HG03280 (cell line): ENCODE measurements around the gene GSTK1.

ENCODE experiments used
- ATAC-seq: cut with Tn5 transposase; IDR thresholded peaks from one replicate; pipeline ENCODE4 v1.9.1; 2021; ENCODE audit warnings: mild to moderate bottlenecking, moderate library complexity; ENCODE audit not compliant: unreplicated experiment

GSTK1 gene

GRCh38 chr7:143290293-143290692, 27.1 kb downstream of the GSTK1 start:
- no peak for ATAC-seq

GRCh38 chr7:143292876-143293275, 29.6 kb downstream of the GSTK1 start:
- no peak for ATAC-seq

DNA sequence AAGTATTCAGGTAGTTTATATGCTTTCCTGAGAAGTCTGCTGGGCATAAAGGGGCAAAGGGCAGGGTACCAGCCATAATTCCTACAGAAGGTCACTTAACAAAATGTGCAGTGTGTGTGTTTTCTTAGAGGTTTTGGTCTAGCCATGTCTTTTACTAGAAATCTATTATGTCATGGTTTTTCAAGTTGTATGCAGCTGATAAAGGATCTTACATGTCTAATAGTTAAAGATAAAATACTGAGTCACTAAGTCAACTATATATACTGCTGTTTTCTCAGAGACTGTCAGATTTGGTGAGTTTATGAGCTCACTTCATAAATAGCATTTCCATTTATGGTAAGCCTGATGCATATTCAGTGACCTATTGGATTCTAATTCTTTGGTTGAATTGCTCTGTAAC, 32.6 kb downstream of the GSTK1 start:
- ATAC-seq = no peak

DNA sequence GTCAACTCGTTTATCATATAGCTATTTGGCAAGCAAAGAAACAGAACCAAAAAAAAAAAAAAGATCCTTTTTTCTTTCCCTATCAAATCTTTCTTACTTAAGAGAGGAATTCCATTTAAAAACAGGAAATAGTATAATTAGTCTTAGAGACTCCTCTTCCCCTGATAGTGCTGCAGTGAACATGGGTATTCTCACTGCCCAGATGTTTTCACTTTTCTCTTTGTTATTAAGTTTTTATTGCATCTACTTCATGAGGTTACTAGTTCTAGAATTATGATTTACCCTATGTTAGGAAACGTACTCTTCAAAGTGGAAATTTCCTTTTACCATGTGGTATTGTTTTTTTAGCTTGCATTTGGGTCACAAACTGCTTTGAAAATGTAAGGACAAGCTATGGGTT, 33.4 kb downstream of the GSTK1 start:
- no peak for ATAC-seq

DNA sequence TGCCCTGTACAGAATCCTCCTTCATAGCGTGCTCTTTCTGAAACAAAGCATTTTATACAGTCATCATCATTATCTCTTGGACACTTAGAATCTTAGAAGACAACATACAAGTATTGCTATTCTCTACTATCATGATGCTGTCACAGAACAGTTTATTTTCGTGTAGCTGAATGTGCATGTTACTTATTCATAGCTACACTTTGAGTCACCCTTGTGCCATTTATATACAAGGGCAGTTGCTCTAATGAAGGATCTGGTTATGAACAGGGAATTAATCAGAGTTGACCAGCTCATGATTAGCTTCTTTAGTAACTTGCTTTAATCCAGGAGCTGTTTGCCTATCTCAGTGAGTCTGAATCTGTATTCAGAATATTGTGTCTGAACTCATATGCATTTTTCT, 36.1 kb downstream of the GSTK1 start:
- ATAC-seq = no peak

DNA sequence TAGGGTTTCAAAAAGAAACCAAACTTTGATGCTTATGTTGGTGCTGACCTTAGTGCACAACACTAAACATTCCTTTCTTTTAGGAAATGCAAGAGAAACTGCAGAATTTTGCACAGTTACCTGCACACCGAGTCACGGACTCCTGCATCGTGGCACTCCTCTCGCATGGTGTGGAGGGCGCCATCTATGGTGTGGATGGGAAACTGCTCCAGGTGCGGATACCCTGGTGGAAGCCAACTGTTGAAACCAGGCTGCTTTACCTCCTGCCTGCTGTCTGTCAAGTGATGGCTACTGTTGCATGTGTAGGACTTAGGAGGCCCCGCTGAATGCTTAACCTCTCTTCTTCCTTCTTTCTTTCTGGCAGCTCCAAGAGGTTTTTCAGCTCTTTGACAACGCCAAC, 36.6 kb downstream of the GSTK1 start:
- ATAC-seq = peak; percentile 64

DNA sequence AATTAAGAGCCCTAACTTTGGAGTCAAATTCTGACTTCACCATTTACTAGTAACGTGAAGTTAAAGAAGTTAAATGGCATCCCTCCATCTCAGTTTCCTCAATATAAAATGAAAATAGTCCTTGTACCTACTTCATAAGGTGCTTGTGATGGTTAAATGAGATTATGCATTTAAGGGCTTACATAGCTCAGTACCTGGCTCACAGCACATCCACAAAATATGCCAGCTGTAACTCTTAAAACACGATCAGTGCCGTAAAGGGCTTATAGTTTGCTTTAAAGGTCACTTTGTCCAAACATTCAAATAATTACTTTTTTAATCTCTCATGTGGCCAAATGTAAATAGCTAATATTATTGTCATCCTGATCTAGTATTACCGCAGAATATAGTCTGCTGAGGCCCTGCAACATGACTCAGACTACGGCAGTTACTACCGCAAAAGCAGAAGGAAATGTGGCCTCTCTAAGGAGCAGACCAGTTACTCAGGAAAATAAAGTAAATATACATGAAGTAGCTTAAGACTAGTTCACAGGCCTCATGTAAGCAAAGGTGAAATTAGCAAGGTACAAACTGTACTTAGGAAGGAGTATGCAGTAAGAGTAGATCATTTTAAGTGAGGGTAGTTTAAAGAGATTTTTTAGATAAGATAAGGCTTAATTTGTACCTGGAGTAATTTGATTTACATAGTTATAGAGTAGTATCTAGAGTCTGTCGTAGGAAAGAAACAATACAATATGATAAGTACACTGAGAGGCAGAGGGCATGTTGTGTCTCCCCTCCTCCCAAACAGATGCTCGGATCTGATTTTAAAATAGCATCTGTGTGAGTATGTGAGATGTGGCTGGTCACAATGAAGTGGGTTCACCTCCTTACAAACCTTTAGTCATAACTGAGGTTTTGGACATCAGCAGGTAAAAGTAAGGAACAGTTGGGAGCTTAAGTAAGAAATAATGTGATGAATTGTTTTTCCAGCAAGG, 38.0 kb downstream of the GSTK1 start:
- no peak for ATAC-seq

DNA sequence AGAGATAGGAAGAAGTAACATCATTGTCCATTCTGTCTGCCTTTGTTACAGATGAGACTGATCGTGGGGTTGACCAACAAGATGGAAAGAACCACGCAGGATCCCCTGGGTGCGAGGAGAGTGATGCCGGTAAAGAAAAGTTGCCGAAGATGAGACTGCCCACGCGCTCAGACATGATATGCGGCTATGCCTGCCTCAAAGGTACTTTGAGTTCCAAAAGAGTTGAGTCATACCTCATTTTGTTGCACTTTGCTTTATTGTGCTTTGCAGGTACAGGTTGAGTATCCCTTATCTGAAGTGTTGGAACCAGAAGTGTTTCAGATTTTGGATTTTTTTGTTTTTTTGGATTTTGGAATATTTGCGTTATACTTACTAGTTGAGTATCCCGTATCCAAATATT, 40.5 kb downstream of the GSTK1 start:
- no peak for ATAC-seq

GRCh38 chr7:143304938-143305337, 41.7 kb downstream of the GSTK1 start:
- ATAC-seq = no peak

DNA sequence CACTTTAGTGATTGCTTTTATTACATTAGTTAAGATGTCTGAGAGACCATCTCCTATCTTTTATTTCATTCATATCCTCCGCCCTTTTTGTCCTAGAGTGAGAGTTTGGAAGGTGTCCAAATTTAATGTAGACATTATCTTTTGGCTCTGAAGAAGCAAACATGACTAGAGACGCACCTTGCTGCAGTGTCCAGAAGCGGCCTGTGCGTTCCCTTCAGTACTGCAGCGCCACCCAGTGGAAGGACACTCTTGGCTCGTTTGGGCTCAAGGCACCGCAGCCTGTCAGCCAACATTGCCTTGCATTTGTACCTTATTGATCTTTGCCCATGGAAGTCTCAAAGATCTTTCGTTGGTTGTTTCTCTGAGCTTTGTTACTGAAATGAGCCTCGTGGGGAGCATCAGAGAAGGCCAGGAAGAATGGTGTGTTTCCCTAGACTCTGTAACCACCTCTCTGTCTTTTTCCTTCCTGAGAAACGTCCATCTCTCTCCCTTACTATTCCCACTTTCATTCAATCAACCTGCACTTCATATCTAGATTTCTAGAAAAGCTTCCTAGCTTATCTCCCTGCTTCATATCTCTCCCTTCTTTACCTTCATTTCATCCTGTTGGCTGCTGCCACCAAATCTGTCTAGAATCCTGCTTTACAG, 42.3 kb downstream of the GSTK1 start:
- no peak for ATAC-seq

GRCh38 chr7:143308632-143309031, 45.4 kb downstream of the GSTK1 start:
- no peak for ATAC-seq

GRCh38 chr7:143314127-143314526, 50.9 kb downstream of the GSTK1 start:
- no peak for ATAC-seq

DNA sequence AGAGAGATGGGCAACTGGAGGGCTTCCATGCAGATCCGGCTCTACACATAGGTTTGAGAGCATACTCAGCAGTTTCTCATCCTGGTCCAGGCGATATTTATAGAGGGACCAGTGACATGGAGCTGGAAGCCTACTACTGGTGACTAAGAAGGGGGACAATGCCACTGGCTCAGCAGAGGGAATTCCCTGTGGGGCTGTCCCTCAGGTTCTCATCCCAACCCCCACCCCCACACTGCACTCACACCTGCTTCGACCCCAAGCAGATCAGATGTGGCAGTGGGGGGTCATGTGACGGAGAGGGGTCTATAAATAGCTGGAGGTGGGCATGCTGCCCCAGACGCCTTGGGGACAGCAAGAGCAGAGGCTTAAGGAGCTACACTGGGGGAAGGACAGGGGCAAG, 52.5 kb downstream of the GSTK1 start, which contains the start of gene CLCN1:
CLCN1 (plus strand) TSS at position 336 of the 400 bp plus-strand sequence. CDS start 102 bp downstream, outside the sequence.
- no peak for ATAC-seq

- no peak for ATAC-seq
Observed at GRCh38 chr7:143316492-143316891, 53.3 kb downstream of the GSTK1 start.

GRCh38 chr7:143318661-143319060, 55.4 kb downstream of the GSTK1 start:
- no peak for ATAC-seq
